ENCODE data around the gene ZNF362.

DNA sequence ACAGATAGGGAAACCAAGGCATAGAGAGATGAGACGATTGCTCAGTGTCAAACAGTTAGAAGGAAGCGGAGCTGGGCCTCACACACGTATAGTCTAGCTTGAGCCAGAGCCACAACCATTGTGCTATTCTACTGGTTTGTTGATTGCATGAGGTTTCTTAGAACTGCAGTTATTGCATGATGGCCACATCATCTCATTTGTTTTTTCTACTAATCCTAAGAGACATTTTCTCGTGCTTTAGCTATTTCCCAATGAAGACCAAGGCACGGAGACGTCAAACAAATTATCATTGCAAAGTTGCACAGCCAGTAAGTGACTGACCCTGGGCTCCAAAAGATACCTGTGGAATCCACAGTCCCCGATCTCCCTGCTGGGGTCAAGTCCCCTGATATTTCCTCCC lies 25.1 kb upstream of the ZNF362 start:
- TF ChIP-seq TARDBP (IDR thresholded peaks at IDR 0.05; ENCODE audit: borderline replicate concordance): no peak
- TF ChIP-seq EZH2 (IDR thresholded peaks at IDR 0.05; ENCODE audit: borderline replicate concordance, control insufficient read depth, low read depth, low read length): no peak
- TF ChIP-seq, protein P1, sequence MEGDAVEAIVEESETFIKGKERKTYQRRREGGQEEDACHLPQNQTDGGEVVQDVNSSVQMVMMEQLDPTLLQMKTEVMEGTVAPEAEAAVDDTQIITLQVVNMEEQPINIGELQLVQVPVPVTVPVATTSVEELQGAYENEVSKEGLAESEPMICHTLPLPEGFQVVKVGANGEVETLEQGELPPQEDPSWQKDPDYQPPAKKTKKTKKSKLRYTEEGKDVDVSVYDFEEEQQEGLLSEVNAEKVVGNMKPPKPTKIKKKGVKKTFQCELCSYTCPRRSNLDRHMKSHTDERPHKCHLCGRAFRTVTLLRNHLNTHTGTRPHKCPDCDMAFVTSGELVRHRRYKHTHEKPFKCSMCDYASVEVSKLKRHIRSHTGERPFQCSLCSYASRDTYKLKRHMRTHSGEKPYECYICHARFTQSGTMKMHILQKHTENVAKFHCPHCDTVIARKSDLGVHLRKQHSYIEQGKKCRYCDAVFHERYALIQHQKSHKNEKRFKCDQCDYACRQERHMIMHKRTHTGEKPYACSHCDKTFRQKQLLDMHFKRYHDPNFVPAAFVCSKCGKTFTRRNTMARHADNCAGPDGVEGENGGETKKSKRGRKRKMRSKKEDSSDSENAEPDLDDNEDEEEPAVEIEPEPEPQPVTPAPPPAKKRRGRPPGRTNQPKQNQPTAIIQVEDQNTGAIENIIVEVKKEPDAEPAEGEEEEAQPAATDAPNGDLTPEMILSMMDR (IDR thresholded peaks at IDR 0.05 in 2 of 3, conservative IDR thresholded peaks at IDR 0.05 in 1 of 3; ENCODE audit: control insufficient read depth in 2 of 3, extremely low read depth in 1 of 3, insufficient read depth in 1 of 3, low read depth in 3 of 3, low read length in 3 of 3): no peak
- TF ChIP-seq EGR1 (IDR thresholded peaks at IDR 0.05; ENCODE audit: borderline replicate concordance in 1 of 2, low read depth in 2 of 2, low read length in 2 of 2): no peak

Measured in GM12878 (cell line).